HG03442 (cell line): Measurements from ENCODE around the gene MDM4.
"Not testable (repeated sequence)": the region's sequence is repeated elsewhere in the genome, so short reads cannot be mapped to it uniquely, and the experiment has no call there.

Source experiments
- ATAC-seq: cut with Tn5 transposase; IDR thresholded peaks from one replicate; pipeline ENCODE4 v1.9.1; 2021; ENCODE audit warnings: mild to moderate bottlenecking, moderate library complexity; ENCODE audit not compliant: unreplicated experiment

The MDM4 gene

GRCh38 chr1:204516180-204516879, at the start of gene MDM4:
TSS of gene MDM4 (plus strand) at chr1:204516406. CDS start at chr1:204525519, 9,113 bp downstream.
- ATAC-seq, result peak; percentile 73

GRCh38 chr1:204466416-204467405, 49.5 kb upstream of the MDM4 start:
- no peak for ATAC-seq

- ATAC-seq, result no peak
These were observed 48.0 kb upstream of the MDM4 start for GRCh38 chr1:204468206-204468605.

- no peak for ATAC-seq
These were observed 47.4 kb upstream of the MDM4 start for GRCh38 chr1:204468766-204469302.

- ATAC-seq, result no peak
These were observed 46.9 kb upstream of the MDM4 start for GRCh38 chr1:204469304-204469703.

GRCh38 chr1:204471687-204472086, 44.5 kb upstream of the MDM4 start:
- no peak for ATAC-seq

- no peak for ATAC-seq
These were observed 43.5 kb upstream of the MDM4 start for GRCh38 chr1:204472660-204473059.

- no peak for ATAC-seq
These were observed 42.7 kb upstream of the MDM4 start for GRCh38 chr1:204473400-204473965.

GRCh38 chr1:204475656-204476432, 40.4 kb upstream of the MDM4 start:
- no peak for ATAC-seq

- ATAC-seq, result no peak
These were observed 39.6 kb upstream of the MDM4 start for GRCh38 chr1:204476563-204476962.

GRCh38 chr1:204477036-204477740, 39.0 kb upstream of the MDM4 start:
- no peak for ATAC-seq

- ATAC-seq, result no peak
These were observed 37.9 kb upstream of the MDM4 start for GRCh38 chr1:204478172-204478899.

GRCh38 chr1:204478921-204479320, 37.3 kb upstream of the MDM4 start:
- ATAC-seq, result no peak

GRCh38 chr1:204479387-204480136, 36.6 kb upstream of the MDM4 start:
- no peak for ATAC-seq

- peak; percentile 63 for ATAC-seq
These were observed 35.7 kb upstream of the MDM4 start for GRCh38 chr1:204480515-204480914.

GRCh38 chr1:204483791-204484190, 32.4 kb upstream of the MDM4 start:
- ATAC-seq, result no peak

- ATAC-seq, result not testable (repeated sequence)
These were observed 29.5 kb upstream of the MDM4 start for GRCh38 chr1:204486513-204487255.

GRCh38 chr1:204487256-204487615, 29.0 kb upstream of the MDM4 start:
- no peak for ATAC-seq
